MCF 10A (cell line): ENCODE data around the gene KRTAP17-1. TPM values are rescaled to one million over a fixed set of nuclear protein-coding genes. Genes with fewer than 3 reads are reported as not detected.
"Not testable (repeated sequence)": the region's sequence is repeated elsewhere in the genome, so short reads cannot be mapped to it uniquely, and the experiment has no call there.

Experiments
- BruUV-seq: library from RNA; stranded (reverse); fragments of 400-500 nt; replicated peaks from 2 replicates; lab custom pipeline; 2021; lab: Mats Ljungman, UMichigan
- CTCF ChIA-PET: fragments of 300-600 bp; sonication (Branson Sonifier 250); formaldehyde crosslinking; extraction: SDS; loops from one replicate; lab custom pipeline; 2021; ENCODE audit warnings: antibody characterized with exemption, inconsistent platforms; lab: Yijun Ruan, JAX
- POLR2A ChIA-PET: fragments of 300-600, 350-650 bp; sonication (Branson Sonifier 250); formaldehyde crosslinking; extraction: SDS; loops from one replicate; lab custom pipeline; 2020; ENCODE audit warnings: antibody characterized with exemption, inconsistent platforms; lab: Yijun Ruan, JAX
- DNase-seq: peaks from one replicate; pipeline ENCODE4 v3.0.0-alpha.2; 2018; ENCODE audit not compliant: unreplicated experiment
- H3K27ac Mint-ChIP-seq: one replicate; pipeline ENCODE4 v1.8.0; 2022; ENCODE audit warnings: mild to moderate bottlenecking, low read depth, mixed read lengths; ENCODE audit not compliant: unreplicated experiment
- H3K27me3 Mint-ChIP-seq: one replicate; pipeline ENCODE4 v1.8.0; 2022; ENCODE audit warnings: mixed read lengths; ENCODE audit not compliant: insufficient read depth, unreplicated experiment
- H3K36me3 Mint-ChIP-seq: one replicate; pipeline ENCODE4 v1.8.0; 2022; ENCODE audit warnings: mild to moderate bottlenecking, moderate library complexity, mixed read lengths; ENCODE audit not compliant: insufficient read depth, unreplicated experiment
- H3K4me1 Mint-ChIP-seq: one replicate; pipeline ENCODE4 v1.8.0; 2022; ENCODE audit warnings: mixed read lengths; ENCODE audit not compliant: insufficient read depth, unreplicated experiment
- H3K4me3 Mint-ChIP-seq: one replicate; pipeline ENCODE4 v1.8.0; 2022; ENCODE audit warnings: mild to moderate bottlenecking, moderate library complexity, mixed read lengths; ENCODE audit not compliant: unreplicated experiment
- H3K9me3 Mint-ChIP-seq: one replicate; pipeline ENCODE4 v1.8.0; 2022; ENCODE audit warnings: mixed read lengths; ENCODE audit not compliant: unreplicated experiment
- intact Hi-C: fragments of 100-400 bp; cut with micrococcal nuclease; formaldehyde crosslinking; loops from 2 replicates; pipeline ENCODE4 v1.14.1; 2022
- total RNA-seq: library from RNA; stranded (reverse); gene quantifications from 2 replicates; pipeline ENCODE4 v1.2.3, GENCODE V29; 2022
- TF ChIP-seq, protein P1 (sequence below): fragments of 200-600 bp; IDR thresholded peaks from one replicate; pipeline ENCODE4 v1.8.0; 2022; ENCODE audit warnings: antibody characterized with exemption, mild to moderate bottlenecking; ENCODE audit not compliant: unreplicated experiment

KRTAP17-1 gene
- total RNA-seq, 1 experiment from 2014 or later, result not detected

- intact Hi-C loops, result no loop called here
- peak; percentile 1 for DNase-seq
- H3K9me3 Mint-ChIP-seq, result no peaks in the 10 kb centered on the region
- H3K27me3 Mint-ChIP-seq, result peaks cover 19% of the 10 kb centered on the region
- ChIA-PET POLR2A (interaction anchor here (0.6 to 1.1 kb wide), 5 partner anchors 9 to 341 kb away, joined by 3 to 4 read pairs (median 3); no protein-coding TSS in a partner anchor), CTCF (interaction anchor here (0.5 to 1.6 kb wide), 9 partner anchors 14 to 803 kb away, joined by 3 to 4 read pairs (median 3); no protein-coding TSS in a partner anchor)
- H3K4me1 Mint-ChIP-seq, result no peaks in the 10 kb centered on the region
- H3K4me3 Mint-ChIP-seq, result no peak overlapping the region
- no peak overlapping the region for H3K27ac Mint-ChIP-seq
- no peaks in the 10 kb centered on the region for H3K36me3 Mint-ChIP-seq
- TF ChIP-seq, protein P1, sequence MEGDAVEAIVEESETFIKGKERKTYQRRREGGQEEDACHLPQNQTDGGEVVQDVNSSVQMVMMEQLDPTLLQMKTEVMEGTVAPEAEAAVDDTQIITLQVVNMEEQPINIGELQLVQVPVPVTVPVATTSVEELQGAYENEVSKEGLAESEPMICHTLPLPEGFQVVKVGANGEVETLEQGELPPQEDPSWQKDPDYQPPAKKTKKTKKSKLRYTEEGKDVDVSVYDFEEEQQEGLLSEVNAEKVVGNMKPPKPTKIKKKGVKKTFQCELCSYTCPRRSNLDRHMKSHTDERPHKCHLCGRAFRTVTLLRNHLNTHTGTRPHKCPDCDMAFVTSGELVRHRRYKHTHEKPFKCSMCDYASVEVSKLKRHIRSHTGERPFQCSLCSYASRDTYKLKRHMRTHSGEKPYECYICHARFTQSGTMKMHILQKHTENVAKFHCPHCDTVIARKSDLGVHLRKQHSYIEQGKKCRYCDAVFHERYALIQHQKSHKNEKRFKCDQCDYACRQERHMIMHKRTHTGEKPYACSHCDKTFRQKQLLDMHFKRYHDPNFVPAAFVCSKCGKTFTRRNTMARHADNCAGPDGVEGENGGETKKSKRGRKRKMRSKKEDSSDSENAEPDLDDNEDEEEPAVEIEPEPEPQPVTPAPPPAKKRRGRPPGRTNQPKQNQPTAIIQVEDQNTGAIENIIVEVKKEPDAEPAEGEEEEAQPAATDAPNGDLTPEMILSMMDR, result no peak
- BruUV-seq, result no TSS peak
These were observed 32.6 kb upstream of the KRTAP17-1 start for GRCh38 chr17:41347869-41348760.

DNA sequence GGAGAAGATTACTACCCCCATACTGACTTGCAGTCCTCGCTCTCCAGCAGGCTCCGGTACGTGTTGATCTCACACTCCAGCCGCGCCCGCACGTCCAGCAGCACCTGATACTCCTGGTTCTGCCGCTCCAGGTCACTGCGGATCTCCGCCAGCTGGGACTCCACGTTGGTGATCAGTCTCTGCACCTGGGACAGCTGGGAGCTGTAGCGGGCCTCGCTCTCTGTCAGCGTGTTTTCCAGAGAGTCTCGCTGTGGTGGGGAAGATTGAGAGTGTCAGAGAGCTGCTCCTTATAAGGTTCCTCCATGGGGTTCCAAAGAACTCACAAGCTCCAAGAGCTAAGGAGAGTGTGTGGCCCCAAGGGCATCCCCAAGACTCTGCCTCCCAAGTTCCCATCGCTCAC is 30.9 kb upstream of the KRTAP17-1 start:
- CTCF ChIA-PET, result interaction anchor here (0.5 kb wide), 1 partner anchor 14 kb away, joined by 4 read pairs; no protein-coding TSS in a partner anchor
- intact Hi-C loops, H3K4me1 Mint-ChIP-seq, BruUV-seq, DNase-seq, H3K36me3 Mint-ChIP-seq, H3K27ac Mint-ChIP-seq, H3K27me3 Mint-ChIP-seq, H3K9me3 Mint-ChIP-seq, H3K4me3 Mint-ChIP-seq: not testable (repeated sequence)
- POLR2A ChIA-PET, result interaction anchor here (1.6 kb wide), 1 partner anchor 11 kb away, joined by 3 read pairs; no protein-coding TSS in a partner anchor

- Mint-ChIP-seq H3K9me3 (no peaks in the 10 kb centered on the region), H3K4me3 (no peak overlapping the region), H3K36me3 (no peaks in the 10 kb centered on the region), H3K27me3 (no peaks in the 10 kb centered on the region), H3K27ac (no peak overlapping the region), H3K4me1 (no peaks in the 10 kb centered on the region)
- CTCF ChIA-PET, result interaction anchor here (0.5 to 0.6 kb wide), 2 partner anchors 14 to 185 kb away, joined by 3 to 4 read pairs; partner anchors contain the start of gene KRTAP4-4
- TF ChIP-seq, protein P1, result no peak
- POLR2A ChIA-PET, result interaction anchor here (1.6 kb wide), 1 partner anchor 11 kb away, joined by 3 read pairs; no protein-coding TSS in a partner anchor
- BruUV-seq, result no TSS peak
- no peak for DNase-seq
- intact Hi-C loops, result no loop called here
These were observed 30.5 kb upstream of the KRTAP17-1 start for GRCh38 chr17:41345992-41346391.

GRCh38 chr17:41343029-41343428 is 27.5 kb upstream of the KRTAP17-1 start:
- peaks cover 11% of the 10 kb centered on the region for H3K4me1 Mint-ChIP-seq
- no peak for DNase-seq
- ChIA-PET CTCF (interaction anchor here (0.6 to 1.5 kb wide), 3 partner anchors 20 to 321 kb away, joined by 3 to 5 read pairs (median 4); no protein-coding TSS in a partner anchor), POLR2A (no interaction called here)
- H3K9me3 Mint-ChIP-seq, result no peaks in the 10 kb centered on the region
- H3K27me3 Mint-ChIP-seq, result no peaks in the 10 kb centered on the region
- TF ChIP-seq, protein P1, result no peak
- no peaks in the 10 kb centered on the region for H3K36me3 Mint-ChIP-seq
- no peak overlapping the region for H3K4me3 Mint-ChIP-seq
- intact Hi-C loops, result no loop called here
- no peak overlapping the region for H3K27ac Mint-ChIP-seq
- BruUV-seq, result no TSS peak
